Activated T-helper 9 cell treated with anti-CD3 and anti-CD28 coated beads, Interleukin-2, amount 50 U/mL, for 16 hours (primary cell): ENCODE measurements around the gene VPS13D.
"Not testable (repeated sequence)": the region's sequence is repeated elsewhere in the genome, so short reads cannot be mapped to it uniquely, and the experiment has no call there.

Source experiments
- DNase-seq: peaks from one replicate; pipeline ENCODE4 v3.0.0-alpha.2; 2020; ENCODE audit warnings: low read depth

VPS13D gene

GRCh38 chr1:12451560-12451900, 221.7 kb downstream of the VPS13D start:
- no peak for DNase-seq

GRCh38 chr1:12452262-12452661, 222.4 kb downstream of the VPS13D start:
- DNase-seq: no peak

GRCh38 chr1:12453400-12454343, 223.8 kb downstream of the VPS13D start:
- DNase-seq: no peak

GRCh38 chr1:12454406-12455391, 224.9 kb downstream of the VPS13D start:
- no peak for DNase-seq

GRCh38 chr1:12456081-12456480, 226.3 kb downstream of the VPS13D start:
- DNase-seq: not testable (repeated sequence)

GRCh38 chr1:12456979-12457378, 227.1 kb downstream of the VPS13D start:
- no peak for DNase-seq

GRCh38 chr1:12457771-12458170, 227.9 kb downstream of the VPS13D start:
- no peak for DNase-seq

GRCh38 chr1:12458571-12458970, 228.7 kb downstream of the VPS13D start:
- DNase-seq: no peak

- no peak for DNase-seq
Observed at GRCh38 chr1:12460121-12460520, 230.3 kb downstream of the VPS13D start.

- DNase-seq: no peak
Observed at GRCh38 chr1:12460911-12461621, 231.2 kb downstream of the VPS13D start.

- DNase-seq: no peak
Observed at GRCh38 chr1:12461754-12462153, 231.9 kb downstream of the VPS13D start.

- no peak for DNase-seq
Observed at GRCh38 chr1:12462586-12462985, 232.8 kb downstream of the VPS13D start.

GRCh38 chr1:12464045-12464461, 234.2 kb downstream of the VPS13D start:
- no peak for DNase-seq

GRCh38 chr1:12464598-12465056, 234.8 kb downstream of the VPS13D start:
- DNase-seq: no peak

- DNase-seq: no peak
Observed at GRCh38 chr1:12465126-12465525, 235.3 kb downstream of the VPS13D start.

- DNase-seq: no peak
Observed at GRCh38 chr1:12466816-12467215, 237.0 kb downstream of the VPS13D start.

GRCh38 chr1:12467570-12468286, 237.9 kb downstream of the VPS13D start:
- DNase-seq: no peak

- no peak for DNase-seq
Observed at GRCh38 chr1:12468323-12468722, 238.5 kb downstream of the VPS13D start.

GRCh38 chr1:12469493-12469892, 239.7 kb downstream of the VPS13D start:
- DNase-seq: no peak

GRCh38 chr1:12469990-12470389, 240.2 kb downstream of the VPS13D start:
- DNase-seq: no peak

- DNase-seq: not testable (repeated sequence)
Observed at GRCh38 chr1:12470916-12471315, 241.1 kb downstream of the VPS13D start.
